OCI-LY3 (cell line): ENCODE results near the gene SLC9A2.

Source experiments
- H2AFZ ChIP-seq: fragments of 200-600, 300-600 bp; shearing (Covaris generic); 2 replicates; pipeline ENCODE4 v1.6.0; 2014; ENCODE audit warnings: antibody characterized with exemption, low read depth, low read length
- H3K27ac ChIP-seq: fragments of 200-600, 300-600 bp; sonication (generic); 2 replicates; pipeline ENCODE4 v1.5.1; 2014; ENCODE audit warnings: mild to moderate bottlenecking, low read length, moderate library complexity, mixed read lengths
- H3K27me3 ChIP-seq: fragments of 200-600, 300-600 bp; sonication (generic); 2 replicates; pipeline ENCODE4 v1.6.1; 2014; ENCODE audit warnings: low read depth, low read length, mixed read lengths
- H3K36me3 ChIP-seq: fragments of 200-600, 300-600 bp; sonication (generic); replicated peaks from 2 replicates; pipeline ENCODE3; 2014; ENCODE audit warnings: low read depth, low read length, mixed read lengths
- H3K4me1 ChIP-seq: fragments of 300-600, 200-600 bp; sonication (generic); 2 replicates; pipeline ENCODE4 v1.6.1; 2014; ENCODE audit warnings: low read length, mixed read lengths
- H3K4me2 ChIP-seq: fragments of 200-600, 300-600 bp; sonication (generic); 2 replicates; pipeline ENCODE4 v1.6.1; 2014; ENCODE audit warnings: low read length, mixed read lengths
- H3K4me3 ChIP-seq: fragments of 300-600, 200-600 bp; sonication (generic); 2 replicates; pipeline ENCODE4 v1.5.1; 2014; ENCODE audit warnings: antibody characterized with exemption, mild to moderate bottlenecking, low read length, moderate library complexity
- H3K79me2 ChIP-seq: fragments of 300-600, 200-600 bp; shearing (Covaris generic); 2 replicates; pipeline ENCODE4 v1.6.1; 2014; ENCODE audit warnings: mild to moderate bottlenecking, low read length, mixed read lengths
- H3K9ac ChIP-seq: fragments of 300-600, 200-600 bp; shearing (Covaris generic); 2 replicates; pipeline ENCODE4 v1.6.0; 2014; ENCODE audit warnings: mild to moderate bottlenecking, low read length, moderate library complexity
- H3K9me3 ChIP-seq: fragments of 200-600, 300-600 bp; shearing (Covaris generic); 2 replicates; pipeline ENCODE4 v1.6.1; 2014; ENCODE audit warnings: low read length, mixed read lengths; ENCODE audit not compliant: insufficient read depth
- H4K20me1 ChIP-seq: fragments of 200-600, 300-600 bp; sonication (generic); 2 replicates; pipeline ENCODE4 v1.6.1; 2016; ENCODE audit warnings: low read length, mixed read lengths; ENCODE audit not compliant: insufficient read depth
- EZH2phosphoT487 ChIP-seq: fragments of 200-600 bp; shearing (Covaris generic); IDR thresholded peaks from 2 replicates; pipeline ENCODE4 v1.6.1; 2018; ENCODE audit warnings: antibody characterized with exemption, mixed run types, low read depth
- TF ChIP-seq, protein P1 (sequence below): fragments of 200-600, 300-600 bp; sonication (generic); IDR thresholded peaks from 2 replicates; pipeline ENCODE4 v1.5.1; 2014; ENCODE audit warnings: antibody characterized with exemption, low read length, low read depth

Gene SLC9A2

DNA sequence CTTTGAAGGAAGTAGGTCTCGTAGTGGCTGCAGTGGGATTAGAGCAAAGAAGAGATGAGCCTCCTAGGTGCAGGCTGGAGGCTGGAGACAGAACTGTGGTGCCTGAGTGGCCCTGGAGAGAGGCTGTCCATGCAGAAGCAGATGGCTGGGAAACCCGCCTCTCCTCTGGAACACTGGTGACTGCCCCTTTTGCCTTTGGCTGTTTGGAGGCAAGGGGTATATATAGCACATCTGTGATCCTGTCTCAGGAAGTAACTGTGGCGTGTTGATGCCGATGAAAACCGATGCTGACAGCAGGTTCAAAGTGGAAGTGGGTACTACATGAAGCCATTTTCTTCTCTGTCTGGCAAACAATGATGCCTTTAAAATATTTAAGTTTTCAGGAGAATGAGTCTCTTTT lies 43.5 kb downstream of the SLC9A2 start:
- Histone ChIP-seq H3K36me3 (no peaks in the 10 kb centered on the region), H3K27me3 (no peaks in the 10 kb centered on the region), H3K9me3 (no peaks in the 10 kb centered on the region), H3K9ac (peak overlapping the region; percentile 1; the same call in 1 of the 2 replicates), H3K4me2 (peak overlapping the region; percentile 43), H3K4me1 (peaks cover 50% of the 10 kb centered on the region), H3K79me2 (no peaks in the 10 kb centered on the region), H2AFZ (peak overlapping the region; percentile 92), H3K27ac (no peak overlapping the region), H4K20me1 (no peaks in the 10 kb centered on the region), H3K4me3 (peak overlapping the region; percentile 0; the same call in 1 of the 2 replicates)
- TF ChIP-seq, protein P1, sequence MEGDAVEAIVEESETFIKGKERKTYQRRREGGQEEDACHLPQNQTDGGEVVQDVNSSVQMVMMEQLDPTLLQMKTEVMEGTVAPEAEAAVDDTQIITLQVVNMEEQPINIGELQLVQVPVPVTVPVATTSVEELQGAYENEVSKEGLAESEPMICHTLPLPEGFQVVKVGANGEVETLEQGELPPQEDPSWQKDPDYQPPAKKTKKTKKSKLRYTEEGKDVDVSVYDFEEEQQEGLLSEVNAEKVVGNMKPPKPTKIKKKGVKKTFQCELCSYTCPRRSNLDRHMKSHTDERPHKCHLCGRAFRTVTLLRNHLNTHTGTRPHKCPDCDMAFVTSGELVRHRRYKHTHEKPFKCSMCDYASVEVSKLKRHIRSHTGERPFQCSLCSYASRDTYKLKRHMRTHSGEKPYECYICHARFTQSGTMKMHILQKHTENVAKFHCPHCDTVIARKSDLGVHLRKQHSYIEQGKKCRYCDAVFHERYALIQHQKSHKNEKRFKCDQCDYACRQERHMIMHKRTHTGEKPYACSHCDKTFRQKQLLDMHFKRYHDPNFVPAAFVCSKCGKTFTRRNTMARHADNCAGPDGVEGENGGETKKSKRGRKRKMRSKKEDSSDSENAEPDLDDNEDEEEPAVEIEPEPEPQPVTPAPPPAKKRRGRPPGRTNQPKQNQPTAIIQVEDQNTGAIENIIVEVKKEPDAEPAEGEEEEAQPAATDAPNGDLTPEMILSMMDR, result no peak
- no peak for TF ChIP-seq EZH2phosphoT487

DNA sequence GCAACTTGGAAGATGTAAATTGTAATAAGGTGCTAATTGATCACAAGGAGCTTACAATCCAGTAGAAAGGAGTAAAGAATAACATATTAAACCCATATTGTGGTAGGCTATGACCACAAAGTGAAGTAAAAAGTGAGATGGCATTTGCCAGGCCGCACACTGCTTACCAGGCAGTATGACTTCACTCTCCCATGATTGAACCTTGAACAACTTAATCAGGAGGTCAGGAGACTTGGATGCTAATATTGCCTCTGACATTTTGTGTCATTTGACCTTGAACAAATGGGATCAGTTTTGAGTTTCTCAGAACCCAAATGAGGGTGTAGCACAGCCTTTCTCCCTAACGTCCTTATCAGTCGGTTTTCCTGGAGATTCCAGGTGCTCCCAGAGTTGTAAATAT lies 44.0 kb downstream of the SLC9A2 start:
- peak overlapping the region; percentile 43 for H3K4me2 ChIP-seq
- H3K9ac ChIP-seq, result no peak overlapping the region; the same call in 1 of the 2 replicates
- no peak overlapping the region; the same call in 1 of the 2 replicates for H3K4me3 ChIP-seq
- peaks cover 51% of the 10 kb centered on the region for H3K4me1 ChIP-seq
- H4K20me1 ChIP-seq, result no peaks in the 10 kb centered on the region
- H2AFZ ChIP-seq, result peak overlapping the region; percentile 92
- no peaks in the 10 kb centered on the region for H3K9me3 ChIP-seq
- no peaks in the 10 kb centered on the region for H3K79me2 ChIP-seq
- no peaks in the 10 kb centered on the region for H3K36me3 ChIP-seq
- no peak overlapping the region for H3K27ac ChIP-seq
- no peaks in the 10 kb centered on the region for H3K27me3 ChIP-seq
- TF ChIP-seq EZH2phosphoT487, result no peak
- TF ChIP-seq, protein P1, result no peak

DNA sequence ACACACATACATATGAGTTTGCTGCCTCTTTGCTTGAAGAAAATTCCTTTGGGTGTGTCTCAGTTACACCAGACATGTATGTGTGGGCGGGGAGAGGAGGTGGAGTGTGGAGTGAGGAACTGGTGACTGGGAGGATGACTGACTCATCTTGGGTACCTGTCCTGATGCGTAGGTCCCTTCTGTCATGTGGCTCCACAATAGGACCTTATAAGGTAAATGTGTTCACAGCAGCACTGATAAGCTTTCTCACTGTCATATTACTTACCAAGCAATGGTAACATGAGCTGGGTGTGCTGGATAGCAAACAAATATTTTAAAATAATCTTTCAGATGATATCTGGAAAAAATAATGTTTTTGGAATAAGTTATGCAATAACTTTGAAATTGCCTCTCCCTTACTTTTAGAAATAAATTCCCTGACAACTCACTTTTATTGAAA lies 45.1 kb downstream of the SLC9A2 start:
- TF ChIP-seq, protein P1, result no peak
- TF ChIP-seq EZH2phosphoT487, result no peak
- H3K9ac ChIP-seq, result no peak overlapping the region
- no peak overlapping the region for H3K4me3 ChIP-seq
- H3K27ac ChIP-seq, result peak overlapping the region; percentile 52
- peak overlapping the region; percentile 11; the same call in 1 of the 2 replicates for H3K4me2 ChIP-seq
- peaks cover 58% of the 10 kb centered on the region for H3K4me1 ChIP-seq
- 0 out of 2 replicates have a peak overlapping the region, but pooled peaks have one; percentile 30 for H2AFZ ChIP-seq
- no peaks in the 10 kb centered on the region for H4K20me1 ChIP-seq
- no peaks in the 10 kb centered on the region for H3K27me3 ChIP-seq
- H3K79me2 ChIP-seq, result no peaks in the 10 kb centered on the region
- H3K36me3 ChIP-seq, result no peaks in the 10 kb centered on the region
- H3K9me3 ChIP-seq, result no peaks in the 10 kb centered on the region

DNA sequence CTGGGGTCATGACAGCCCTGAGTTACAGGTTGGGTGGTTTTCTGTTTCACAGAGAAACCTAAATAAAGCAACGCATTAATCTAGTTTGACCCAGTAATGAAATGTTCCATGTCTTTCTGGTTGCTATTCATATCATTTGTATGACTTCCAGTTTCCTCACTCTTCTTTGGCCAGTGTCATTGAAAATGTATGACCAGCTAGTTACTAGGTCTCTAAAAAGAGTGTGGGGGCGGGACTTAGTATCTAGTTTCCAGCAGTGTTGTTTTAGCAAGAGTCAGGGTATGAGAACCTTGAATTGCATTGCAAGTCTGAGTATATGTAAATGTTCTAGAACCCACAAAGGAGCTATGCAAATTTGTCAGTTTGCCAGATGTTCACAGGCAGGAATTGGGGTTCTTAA lies 47.7 kb downstream of the SLC9A2 start:
- TF ChIP-seq EZH2phosphoT487, result no peak
- H3K79me2 ChIP-seq, result no peaks in the 10 kb centered on the region
- H3K9ac ChIP-seq, result no peak overlapping the region
- peaks cover 76% of the 10 kb centered on the region for H3K4me1 ChIP-seq
- H3K36me3 ChIP-seq, result no peaks in the 10 kb centered on the region
- no peaks in the 10 kb centered on the region for H3K27me3 ChIP-seq
- H4K20me1 ChIP-seq, result no peaks in the 10 kb centered on the region
- H3K27ac ChIP-seq, result peak overlapping the region; percentile 77; the same call in 1 of the 2 replicates
- H3K4me3 ChIP-seq, result no peak overlapping the region
- H2AFZ ChIP-seq, result no peak overlapping the region
- no peaks in the 10 kb centered on the region for H3K9me3 ChIP-seq
- peak overlapping the region; percentile 9; the same call in 1 of the 2 replicates for H3K4me2 ChIP-seq
